Hematopoietic multipotent progenitor cell treated with erythropoietin and hydrocortisone succinate and interleukin-3 and kit ligand, for 15 days (in vitro differentiated cells): Measurements from ENCODE around the gene FGF22.

Experiments
- DNase-seq: peaks from one replicate; pipeline ENCODE4 v3.0.0-alpha.2; 2015; ENCODE audit warnings: low spot score

Gene FGF22

GRCh38 chr19:644363-644762 lies 4.7 kb downstream of the FGF22 start:
- no peak for DNase-seq

DNA sequence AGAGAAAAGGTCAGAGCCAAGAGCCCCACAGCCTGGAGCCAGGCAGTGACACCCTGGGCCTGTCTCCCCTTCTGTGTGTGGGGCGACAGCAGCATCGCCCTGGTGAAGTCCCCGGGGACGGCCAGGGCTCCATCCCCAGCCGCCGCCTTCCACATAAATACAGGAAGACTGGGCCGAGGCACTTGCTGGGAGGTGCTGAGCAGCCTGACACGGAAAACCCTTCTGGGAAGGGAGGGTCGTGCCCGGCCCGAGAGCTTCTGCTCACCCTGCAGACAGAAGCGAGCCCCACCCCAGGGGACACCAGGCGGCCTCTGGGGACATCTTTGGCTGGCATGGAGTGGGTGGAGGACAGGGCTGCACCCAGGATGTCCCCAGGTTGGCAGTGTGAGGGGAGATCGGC lies 5.1 kb downstream of the FGF22 start:
- no peak for DNase-seq

- no peak for DNase-seq
These were observed 6.5 kb downstream of the FGF22 start for GRCh38 chr19:645912-646778.

GRCh38 chr19:646779-647565 lies 7.3 kb downstream of the FGF22 start:
- DNase-seq, result no peak

- DNase-seq, result no peak
These were observed 8.0 kb downstream of the FGF22 start for GRCh38 chr19:647566-648284.

DNA sequence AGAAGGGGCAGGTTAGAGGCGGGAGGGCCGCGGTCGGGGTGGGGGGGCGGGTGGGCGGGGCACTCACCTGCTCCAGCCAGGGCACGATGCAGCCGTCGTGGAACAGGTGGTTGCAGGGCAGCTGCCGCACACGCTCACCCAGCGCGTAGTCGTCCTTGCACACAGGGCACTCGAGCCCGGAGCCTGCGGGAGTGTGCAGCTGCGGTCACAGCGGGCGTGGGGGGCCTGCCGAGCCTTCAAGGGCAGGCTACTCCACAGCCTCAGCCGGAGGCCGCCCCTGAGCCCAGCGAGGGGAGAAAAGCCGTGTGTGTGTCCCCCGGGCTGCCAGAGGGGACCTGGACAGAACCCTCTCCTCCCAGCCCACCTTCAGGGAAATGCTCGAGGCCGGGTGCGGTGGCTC lies 8.6 kb downstream of the FGF22 start:
- no peak for DNase-seq

- DNase-seq, result no peak
These were observed 9.5 kb downstream of the FGF22 start for GRCh38 chr19:648904-649801.

DNA sequence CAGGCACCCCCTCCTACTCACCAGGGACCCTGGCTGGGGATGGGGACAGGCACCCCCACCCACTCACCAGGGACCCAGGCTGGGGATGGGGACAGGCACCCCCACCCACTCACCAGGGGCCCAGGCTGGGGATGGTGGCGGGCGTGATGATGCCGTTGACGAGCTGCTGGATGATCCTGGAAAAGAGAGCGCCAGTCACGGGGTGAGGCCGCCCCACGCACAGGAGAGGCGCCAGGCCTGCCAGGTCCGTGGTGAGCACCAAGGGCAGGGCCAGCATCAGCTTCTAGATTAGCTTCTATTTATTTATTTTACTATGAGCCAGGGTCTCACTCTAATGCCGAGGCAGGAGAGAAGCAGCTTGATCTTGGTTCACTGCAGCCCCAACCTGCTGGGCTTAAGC lies 10.4 kb downstream of the FGF22 start:
- DNase-seq, result no peak

DNA sequence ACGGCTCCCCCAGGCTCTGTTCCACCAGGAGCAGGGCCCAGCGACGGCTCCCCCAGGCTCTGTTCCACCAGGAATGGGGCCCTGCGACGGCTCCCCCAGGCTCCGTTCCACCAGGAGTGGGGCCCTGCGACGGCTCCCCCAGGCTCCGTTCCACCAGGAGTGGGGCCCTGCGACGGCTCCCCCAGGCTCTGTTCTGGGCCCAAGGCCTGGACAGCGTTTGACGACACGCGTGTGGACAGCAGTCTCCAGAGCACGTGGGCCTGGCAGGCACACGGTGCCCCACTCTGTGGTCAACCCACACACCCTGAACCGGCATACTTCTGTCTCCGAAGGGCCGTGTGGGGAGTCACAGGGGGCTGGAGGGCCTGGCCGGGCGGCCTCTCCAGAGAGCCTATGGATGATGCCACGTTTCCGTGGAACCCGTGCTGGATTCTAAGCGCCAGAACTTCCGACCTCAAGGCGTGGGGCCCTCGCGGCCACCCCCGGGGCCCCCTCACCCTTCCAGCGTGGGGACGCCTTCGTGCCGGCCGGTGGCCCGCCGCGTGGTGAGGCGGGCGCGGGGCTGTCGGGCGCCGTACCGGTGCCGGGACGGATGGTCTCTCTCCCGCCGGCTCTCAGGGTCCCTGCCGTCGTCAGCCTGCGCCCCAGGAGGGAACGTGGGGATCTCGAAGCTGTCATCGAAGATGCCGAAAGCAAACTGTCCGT lies 11.6 kb downstream of the FGF22 start:
- no peak for DNase-seq

GRCh38 chr19:651991-652390 lies 12.3 kb downstream of the FGF22 start:
- DNase-seq, result no peak

DNA sequence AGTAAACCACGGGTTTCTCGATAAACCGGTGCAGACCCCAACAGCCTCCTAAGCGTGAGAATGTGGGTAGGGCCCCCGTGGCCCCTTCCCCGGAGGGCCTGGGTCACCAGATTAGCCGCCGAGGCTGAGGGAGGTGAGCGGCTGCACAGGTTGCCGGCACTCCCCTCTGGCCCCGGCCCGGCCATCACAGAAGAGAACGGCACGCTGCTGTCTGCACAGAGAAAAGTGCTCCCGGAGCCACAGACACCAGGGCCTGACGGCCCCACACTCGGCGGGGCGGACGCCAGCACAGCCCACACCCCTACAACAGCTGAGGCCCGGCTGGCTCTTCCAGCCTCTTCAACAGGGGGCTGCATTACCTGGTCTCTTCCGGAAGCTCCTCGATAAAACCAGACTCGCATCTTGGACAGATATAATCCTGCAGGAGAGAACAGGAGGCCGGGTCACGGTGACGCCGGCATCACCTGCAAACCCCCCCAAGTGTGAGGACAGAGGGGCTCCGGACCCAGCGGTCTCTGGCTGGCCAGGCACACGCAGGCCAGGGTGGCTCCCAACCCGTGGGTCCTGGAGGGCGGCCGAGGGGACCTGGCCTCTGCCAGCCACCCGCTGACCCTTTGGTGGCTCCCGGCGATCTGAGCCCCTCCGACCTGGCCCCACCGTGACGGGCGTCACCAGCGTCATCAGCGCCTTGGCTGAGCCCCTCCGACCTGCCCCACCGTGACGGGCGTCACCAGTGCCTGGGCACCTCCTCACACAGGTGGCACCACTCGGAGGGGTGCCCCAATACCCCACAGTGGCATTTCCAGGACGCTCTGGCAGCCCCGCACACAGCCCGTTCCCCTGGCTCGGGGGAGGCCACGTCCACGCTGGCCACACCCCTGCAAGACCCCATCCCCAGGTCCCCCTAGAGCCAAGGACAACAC lies 13.0 kb downstream of the FGF22 start:
- DNase-seq, result no peak

DNA sequence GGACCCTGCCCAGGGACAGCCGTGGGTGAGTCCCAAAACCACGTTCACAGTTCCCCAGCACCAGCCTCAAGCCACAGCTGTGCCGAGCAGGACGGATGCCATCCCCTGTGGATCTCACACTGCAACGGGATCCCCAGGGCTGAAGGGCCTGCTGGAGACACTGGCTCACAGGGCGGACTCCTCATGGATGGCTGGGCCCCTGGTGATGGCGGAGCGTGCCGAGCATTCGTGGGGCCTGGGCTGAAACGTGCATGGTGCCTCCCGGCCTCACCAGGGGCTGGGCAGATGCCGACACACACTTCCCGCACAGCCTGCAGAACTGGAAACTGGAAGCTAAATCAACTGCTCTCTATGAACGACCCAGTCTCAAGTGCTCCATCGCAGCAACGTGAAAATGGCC lies 13.7 kb downstream of the FGF22 start:
- no peak for DNase-seq

- no peak for DNase-seq
These were observed 16.0 kb downstream of the FGF22 start for GRCh38 chr19:655691-656090.

GRCh38 chr19:656751-657559 lies 17.3 kb downstream of the FGF22 start:
- no peak for DNase-seq

- no peak for DNase-seq
These were observed 17.9 kb downstream of the FGF22 start for GRCh38 chr19:657611-658010.

DNA sequence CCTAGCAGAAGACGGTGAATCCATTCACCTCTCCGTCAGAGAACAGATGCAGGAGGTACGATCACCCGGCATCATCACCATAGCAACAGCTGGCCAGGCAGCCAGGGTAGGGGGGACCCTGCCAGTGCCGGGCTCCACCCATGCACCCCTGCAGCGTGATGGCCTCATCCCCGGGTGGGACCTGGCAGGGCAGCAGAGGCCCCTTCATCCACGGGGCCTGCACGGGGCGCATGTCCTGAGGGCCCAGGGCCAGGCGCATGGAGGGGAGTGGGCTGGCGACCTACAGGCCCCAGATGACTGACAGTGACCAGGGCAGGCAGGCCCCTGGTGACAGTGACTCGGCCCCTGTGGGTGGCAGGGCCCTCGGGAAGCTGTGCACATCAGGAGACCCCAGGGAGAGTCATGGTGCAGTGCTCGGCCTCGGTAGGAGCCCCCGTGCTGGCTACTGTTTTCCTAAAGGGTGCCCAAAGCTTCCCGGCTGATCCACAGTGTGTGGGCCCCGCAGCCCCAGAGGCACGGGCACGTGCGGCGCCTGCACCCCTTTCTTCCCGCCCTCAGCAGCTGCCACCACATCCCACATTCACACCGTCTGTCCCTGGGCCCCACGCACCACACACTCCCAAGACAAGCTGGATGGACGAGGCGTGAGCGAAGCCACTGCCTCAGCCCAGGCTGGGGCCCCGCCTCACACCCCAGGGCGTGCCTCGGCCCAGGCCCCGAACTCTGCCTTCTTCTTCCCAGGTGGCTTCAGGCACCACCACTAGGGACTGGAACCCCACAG lies 18.6 kb downstream of the FGF22 start:
- DNase-seq, result no peak

DNA sequence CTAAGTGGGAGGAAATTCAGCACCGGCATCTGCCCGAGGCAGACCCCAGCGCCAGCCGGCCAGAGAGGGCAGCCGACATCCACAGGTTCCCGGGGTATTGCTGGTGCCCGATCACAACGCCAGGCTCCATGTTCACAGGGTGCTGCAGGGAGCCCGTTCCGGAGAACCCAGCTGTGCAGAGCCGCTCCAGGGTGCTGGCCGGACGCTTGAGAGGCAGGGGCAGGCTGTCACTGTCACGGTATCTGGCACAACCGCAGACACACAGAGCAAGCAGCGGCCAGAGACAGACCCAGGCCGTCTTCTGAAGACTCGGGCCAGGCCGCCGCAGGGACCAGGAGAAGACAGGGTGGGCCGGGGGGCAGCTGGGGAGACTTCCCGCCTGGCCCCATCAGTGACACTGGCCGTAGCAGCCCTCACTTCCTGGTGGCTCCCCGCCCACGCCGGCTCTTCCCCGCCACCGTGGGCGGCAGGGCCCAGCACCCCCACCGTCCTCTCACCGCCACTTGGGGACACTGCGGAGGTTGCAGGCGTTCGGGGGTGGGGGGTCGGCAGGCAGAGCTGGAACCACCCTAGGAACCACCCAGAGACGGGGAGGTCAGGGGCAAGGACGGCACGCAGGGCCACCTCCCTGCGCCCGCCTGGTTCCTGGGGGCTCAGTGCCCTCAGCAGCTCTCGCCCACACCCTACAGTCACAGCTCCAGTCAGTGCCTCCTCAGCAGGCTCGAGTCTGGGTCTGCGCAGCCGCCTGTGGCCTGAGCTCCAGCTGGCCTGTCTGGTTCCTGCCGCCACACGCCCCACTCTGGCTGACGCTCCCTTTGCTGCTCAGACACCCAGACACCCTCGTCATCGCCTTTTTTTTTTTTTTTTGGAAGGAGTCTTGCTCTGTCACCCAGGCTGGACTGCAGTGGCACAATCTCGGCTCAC lies 19.5 kb downstream of the FGF22 start:
- no peak for DNase-seq
